Dendritic cell treated with granulocyte-macrophage colony-stimulating factor and Interleukin-4, amounts not matched to agents 40 ng/mL and 50 ng/mL, for 4 days (primary cell): ENCODE measurements around the gene PLA2G4B.

Source experiments
- H3K27ac Mint-ChIP-seq: one replicate; pipeline ENCODE4 v1.8.0; 2022; ENCODE audit warnings: mild to moderate bottlenecking, mixed read lengths
- H3K27me3 Mint-ChIP-seq: one replicate; pipeline ENCODE4 v1.8.0; 2022; ENCODE audit warnings: mild to moderate bottlenecking, mixed read lengths
- H3K36me3 Mint-ChIP-seq: one replicate; pipeline ENCODE4 v1.8.0; 2022; ENCODE audit warnings: low read depth, mixed read lengths
- H3K4me1 Mint-ChIP-seq: one replicate; pipeline ENCODE4 v1.8.0; 2022; ENCODE audit warnings: low read depth, mixed read lengths
- H3K4me3 Mint-ChIP-seq: one replicate; pipeline ENCODE4 v1.8.0; 2022; ENCODE audit warnings: mild to moderate bottlenecking, moderate library complexity, mixed read lengths
- H3K9me3 Mint-ChIP-seq: one replicate; pipeline ENCODE4 v1.8.0; 2022; ENCODE audit warnings: mixed read lengths
- intact Hi-C: fragments of 100-400 bp; cut with micrococcal nuclease; formaldehyde crosslinking; loops from one replicate; pipeline ENCODE4 v1.15.0; 2022

The PLA2G4B gene

GRCh38 chr15:41855261-41855961 is 16.8 kb downstream of the PLA2G4B start:
- Mint-ChIP-seq H3K4me1 (peaks cover 6% of the 10 kb centered on the region), H3K27ac (no peak overlapping the region)
- intact Hi-C loops: no loop called here

GRCh38 chr15:41856262-41856661 is 17.6 kb downstream of the PLA2G4B start:
- Mint-ChIP-seq H3K27me3 (peaks cover 5% of the 10 kb centered on the region), H3K27ac (no peak overlapping the region), H3K9me3 (no peaks in the 10 kb centered on the region), H3K4me3 (no peak overlapping the region), H3K4me1 (peaks cover 12% of the 10 kb centered on the region), H3K36me3 (peaks cover 14% of the 10 kb centered on the region)
- intact Hi-C loops: no loop called here

More at GRCh38 chr15:41855261-41855961, 16.8 kb downstream of the PLA2G4B start:
- peaks cover 14% of the 10 kb centered on the region for H3K36me3 Mint-ChIP-seq
- no peaks in the 10 kb centered on the region for H3K9me3 Mint-ChIP-seq
- H3K27me3 Mint-ChIP-seq: peaks cover 6% of the 10 kb centered on the region
- no peak overlapping the region for H3K4me3 Mint-ChIP-seq

- H3K9me3 Mint-ChIP-seq: no peaks in the 10 kb centered on the region
- intact Hi-C loops: no loop called here
- no peak overlapping the region for H3K27ac Mint-ChIP-seq
- H3K4me1 Mint-ChIP-seq: peaks cover 12% of the 10 kb centered on the region
- H3K36me3 Mint-ChIP-seq: peaks cover 14% of the 10 kb centered on the region
- peaks cover 3% of the 10 kb centered on the region for H3K27me3 Mint-ChIP-seq
- no peak overlapping the region for H3K4me3 Mint-ChIP-seq
Observed at GRCh38 chr15:41856716-41857115, 18.1 kb downstream of the PLA2G4B start.

- intact Hi-C loops: no loop called here
- H3K27ac Mint-ChIP-seq: no peak overlapping the region
- peaks cover 12% of the 10 kb centered on the region for H3K4me1 Mint-ChIP-seq
- H3K4me3 Mint-ChIP-seq: no peak overlapping the region
- H3K36me3 Mint-ChIP-seq: peaks cover 14% of the 10 kb centered on the region
- peaks cover 2% of the 10 kb centered on the region for H3K27me3 Mint-ChIP-seq
- no peaks in the 10 kb centered on the region for H3K9me3 Mint-ChIP-seq
Observed at GRCh38 chr15:41857316-41857715, 18.7 kb downstream of the PLA2G4B start.

- intact Hi-C loops: no loop called here
- Mint-ChIP-seq H3K36me3 (peaks cover 19% of the 10 kb centered on the region), H3K27me3 (peaks cover 2% of the 10 kb centered on the region), H3K4me3 (no peak overlapping the region), H3K9me3 (no peaks in the 10 kb centered on the region), H3K27ac (no peak overlapping the region), H3K4me1 (peaks cover 12% of the 10 kb centered on the region)
Observed at GRCh38 chr15:41858756-41859155, 20.1 kb downstream of the PLA2G4B start.

GRCh38 chr15:41860049-41860828 is 21.6 kb downstream of the PLA2G4B start:
- Mint-ChIP-seq H3K36me3 (peaks cover 16% of the 10 kb centered on the region), H3K9me3 (no peaks in the 10 kb centered on the region), H3K27ac (no peak overlapping the region)

GRCh38 chr15:41861736-41862356 is 23.2 kb downstream of the PLA2G4B start:
- peaks cover 2% of the 10 kb centered on the region for H3K27me3 Mint-ChIP-seq
- H3K36me3 Mint-ChIP-seq: peaks cover 10% of the 10 kb centered on the region
- peaks cover 12% of the 10 kb centered on the region for H3K4me1 Mint-ChIP-seq
- H3K4me3 Mint-ChIP-seq: no peak overlapping the region
- intact Hi-C loops: no loop called here
- H3K27ac Mint-ChIP-seq: no peak overlapping the region
- no peaks in the 10 kb centered on the region for H3K9me3 Mint-ChIP-seq

More at GRCh38 chr15:41860049-41860828, 21.6 kb downstream of the PLA2G4B start:
- peaks cover 2% of the 10 kb centered on the region for H3K27me3 Mint-ChIP-seq
- no peak overlapping the region for H3K4me3 Mint-ChIP-seq
- peaks cover 12% of the 10 kb centered on the region for H3K4me1 Mint-ChIP-seq
- intact Hi-C loops: no loop called here

- intact Hi-C loops: no loop called here
- Mint-ChIP-seq H3K36me3 (peaks cover 8% of the 10 kb centered on the region), H3K27ac (no peak overlapping the region), H3K9me3 (no peaks in the 10 kb centered on the region), H3K27me3 (peaks cover 2% of the 10 kb centered on the region), H3K4me3 (no peak overlapping the region), H3K4me1 (peaks cover 12% of the 10 kb centered on the region)
Observed at GRCh38 chr15:41862515-41863116, 24.0 kb downstream of the PLA2G4B start.

GRCh38 chr15:41865490-41866055 is 26.9 kb downstream of the PLA2G4B start:
- Mint-ChIP-seq H3K9me3 (no peaks in the 10 kb centered on the region), H3K36me3 (peaks cover 8% of the 10 kb centered on the region), H3K4me1 (peaks cover 4% of the 10 kb centered on the region), H3K27me3 (peaks cover 2% of the 10 kb centered on the region), H3K4me3 (no peak overlapping the region), H3K27ac (no peak overlapping the region)
- intact Hi-C loops: no loop called here

- no peak overlapping the region for H3K27ac Mint-ChIP-seq
Observed at GRCh38 chr15:41866263-41866703, 27.6 kb downstream of the PLA2G4B start.

GRCh38 chr15:41866872-41867579 is 28.4 kb downstream of the PLA2G4B start:
- H3K4me3 Mint-ChIP-seq: no peak overlapping the region
- intact Hi-C loops: no loop called here
- H3K36me3 Mint-ChIP-seq: peaks cover 8% of the 10 kb centered on the region
- H3K9me3 Mint-ChIP-seq: no peaks in the 10 kb centered on the region
- H3K27ac Mint-ChIP-seq: no peak overlapping the region
- no peaks in the 10 kb centered on the region for H3K27me3 Mint-ChIP-seq
- no peaks in the 10 kb centered on the region for H3K4me1 Mint-ChIP-seq

More at GRCh38 chr15:41866263-41866703, 27.6 kb downstream of the PLA2G4B start:
- intact Hi-C loops: no loop called here
- H3K9me3 Mint-ChIP-seq: no peaks in the 10 kb centered on the region
- H3K36me3 Mint-ChIP-seq: peaks cover 8% of the 10 kb centered on the region
- no peaks in the 10 kb centered on the region for H3K27me3 Mint-ChIP-seq
- H3K4me1 Mint-ChIP-seq: no peaks in the 10 kb centered on the region
- no peak overlapping the region for H3K4me3 Mint-ChIP-seq

GRCh38 chr15:41868321-41868720 is 29.7 kb downstream of the PLA2G4B start:
- H3K4me1 Mint-ChIP-seq: no peaks in the 10 kb centered on the region
- H3K36me3 Mint-ChIP-seq: peaks cover 8% of the 10 kb centered on the region
- no peak overlapping the region for H3K4me3 Mint-ChIP-seq
- no peaks in the 10 kb centered on the region for H3K9me3 Mint-ChIP-seq
- peaks cover 4% of the 10 kb centered on the region for H3K27me3 Mint-ChIP-seq
- intact Hi-C loops: no loop called here
- H3K27ac Mint-ChIP-seq: no peak overlapping the region
